HCT116 (cell line): ENCODE data around the gene CNTN2. TPM values are rescaled to one million over a fixed set of nuclear protein-coding genes. Genes with fewer than 3 reads are reported as not detected.

ENCODE experiments used
- ATAC-seq: fragments of 200-7000 bp; cut with Tn5 transposase; 2 replicates; pipeline ENCODE4 v1.9.1; 2020; ENCODE audit warnings: mild to moderate bottlenecking, moderate library complexity
- BruUV-seq: library from RNA; stranded (reverse); fragments of 400-500 nt; replicated peaks from 2 replicates; lab custom pipeline; 2021; lab: Mats Ljungman, UMichigan
- CTCF ChIA-PET: fragments of 300-600 bp; sonication (Branson Sonifier 250); formaldehyde crosslinking; loops from one replicate; lab custom pipeline; 2021; ENCODE audit warnings: antibody characterized with exemption; lab: Charles Lee
- POLR2A ChIA-PET: fragments of 300-600, 350-600 bp; sonication (Branson Sonifier 250); formaldehyde crosslinking; loops from one replicate; lab custom pipeline; 2021; ENCODE audit warnings: antibody characterized with exemption; lab: Charles Lee
- RAD21 ChIA-PET, 2 experiments: fragments of 300-600 bp; sonication (Branson Sonifier 250); formaldehyde crosslinking; loops; one replicate each; lab custom pipeline; 2023; ENCODE audit warnings: low total read pairs in 2 of 2; ENCODE audit not compliant: uncharacterized antibody in 2 of 2, unreplicated experiment in 2 of 2, low non-redundant PET in 1 of 2; lab: Charles Lee
- DNase-seq: peaks from one replicate; pipeline ENCODE4 v3.0.0-alpha.2; 2010; ENCODE audit warnings: low read depth, low spot score
- H2AFZ ChIP-seq: fragments of 200-600 bp; shearing (Covaris generic), sonication (generic); 2 replicates; pipeline ENCODE4 v1.6.1; 2017; ENCODE audit warnings: low read depth, mixed run types, mixed read lengths, antibody characterized with exemption, low read length; ENCODE audit not compliant: poor library complexity, severe bottlenecking
- H3K27ac ChIP-seq: 2 replicates; pipeline ENCODE4 v1.5.1; 2012; ENCODE audit warnings: low read depth, low read length
- H3K27me3 ChIP-seq: fragments of 200-600 bp; sonication (generic); 2 replicates; pipeline ENCODE4 v1.6.1; 2016; ENCODE audit warnings: mixed run types, low read length, mixed read lengths; ENCODE audit not compliant: insufficient read depth
- H3K36me3 ChIP-seq, 2 experiments: fragments of 200-500 bp in 1 of 2; fragments of 200-600 bp in 1 of 2; sonication (Bioruptor generic) in 1 of 2; sonication (generic) in 1 of 2; 2 replicates each; pipeline versions ENCODE4 v1.5.1 to v1.6.1; 2014 to 2016; ENCODE audit warnings: low read length in 2 of 2, inconsistent platforms in 1 of 2, mixed read lengths in 1 of 2, mixed run types in 1 of 2; ENCODE audit not compliant: insufficient read depth in 2 of 2, control insufficient read depth in 1 of 2
- H3K4me1 ChIP-seq, 2 experiments: fragments of 200-600 bp in 1 of 2; sonication (generic) in 1 of 2; 2 replicates each; pipeline versions ENCODE4 v1.5.1 to v1.6.1; 2012 to 2017; ENCODE audit warnings: low read length in 2 of 2, inconsistent platforms in 1 of 2, mild to moderate bottlenecking in 1 of 2, mixed read lengths in 1 of 2, mixed run types in 1 of 2, moderate library complexity in 1 of 2; ENCODE audit not compliant: insufficient read depth in 2 of 2, control insufficient read depth in 1 of 2
- H3K4me2 ChIP-seq: fragments of 200-600 bp; sonication (generic); 2 replicates; pipeline ENCODE4 v1.6.1; 2017; ENCODE audit warnings: mixed run types, low read length, mixed read lengths
- H3K4me3 ChIP-seq, 2 experiments: fragments of 200-600 bp in 1 of 2; sonication (generic) in 1 of 2; replicated peaks in 1 of 2; 2 replicates each; pipeline ENCODE4 v1.5.1; 2011 to 2016; ENCODE audit warnings: low read length in 2 of 2, control low read depth in 1 of 2, low read depth in 1 of 2, mild to moderate bottlenecking in 1 of 2, mixed read lengths in 1 of 2, mixed run types in 1 of 2
- H3K79me2 ChIP-seq: fragments of 200-600 bp; sonication (generic); 2 replicates; pipeline ENCODE4 v1.6.1; 2017; ENCODE audit warnings: mild to moderate bottlenecking, mixed run types, low read length, moderate library complexity, mixed read lengths; ENCODE audit not compliant: insufficient read depth
- H3K9ac ChIP-seq: fragments of 200-600 bp; sonication (generic); 2 replicates; pipeline ENCODE4 v1.6.1; 2016; ENCODE audit warnings: low read length, mixed read lengths
- H3K9me2 ChIP-seq: fragments of 200-600 bp; sonication (generic), shearing (Covaris generic); 2 replicates; pipeline ENCODE4 v1.6.1; 2017; ENCODE audit warnings: mixed run types, mild to moderate bottlenecking, moderate library complexity; ENCODE audit not compliant: insufficient read depth
- H3K9me3 ChIP-seq, 2 experiments: fragments of 200-500 bp in 1 of 2; fragments of 200-600 bp in 1 of 2; sonication (Bioruptor generic) in 1 of 2; sonication (generic) in 1 of 2; 2 replicates each; pipeline ENCODE4 v1.6.1; 2014 to 2017; ENCODE audit warnings: low read length in 2 of 2, mixed read lengths in 2 of 2, inconsistent platforms in 1 of 2, low read depth in 1 of 2, mild to moderate bottlenecking in 1 of 2, mixed run types in 1 of 2, moderate library complexity in 1 of 2; ENCODE audit not compliant: control insufficient read depth in 1 of 2, insufficient read depth in 1 of 2
- H4K20me1 ChIP-seq: fragments of 200-600 bp; sonication (generic), shearing (Covaris generic); 2 replicates; pipeline ENCODE4 v1.6.1; 2017; ENCODE audit warnings: mixed run types, mild to moderate bottlenecking, moderate library complexity; ENCODE audit not compliant: insufficient read depth
- CEBPB ChIP-seq: IDR thresholded peaks from 2 replicates; pipeline ENCODE4 v1.6.1; 2012; ENCODE audit warnings: low read depth
- ELF1 ChIP-seq: IDR thresholded peaks from 2 replicates; pipeline ENCODE4 v1.6.1; 2012; ENCODE audit warnings: low read depth, borderline replicate concordance
- EZH2 ChIP-seq: fragments of 200-600 bp; sonication (generic); IDR thresholded peaks from 2 replicates; pipeline ENCODE4 v1.6.1; 2017; ENCODE audit warnings: antibody characterized with exemption, mixed run types
- POLR2A ChIP-seq: IDR thresholded peaks from 2 replicates; pipeline ENCODE4 v1.7.0; 2011; ENCODE audit warnings: borderline replicate concordance; ENCODE audit not compliant: insufficient read depth, insufficient read length; ENCODE audit errors: extremely low read depth
- SP1 ChIP-seq: IDR thresholded peaks from 2 replicates; pipeline ENCODE4 v1.6.1; 2012; ENCODE audit warnings: low read depth
- SRF ChIP-seq: IDR thresholded peaks from 2 replicates; pipeline ENCODE4 v1.6.1; 2012; ENCODE audit warnings: low read depth
- ZNF274 ChIP-seq: fragments of 200-500 bp; sonication (Bioruptor generic); IDR thresholded peaks from 2 replicates; pipeline ENCODE4 v1.6.1; 2014; ENCODE audit warnings: mild to moderate bottlenecking, low read depth, low read length, inconsistent platforms
- intact Hi-C: fragments of 100-400 bp; cut with micrococcal nuclease; formaldehyde crosslinking; loops from 2 replicates; pipeline ENCODE4 v1.10.0; 2022
- total RNA-seq: library from RNA; stranded (reverse); gene quantifications from one replicate; pipeline ENCODE4 v1.2.1, GENCODE V29; 2021; ENCODE audit not compliant: unreplicated experiment
- TF ChIP-seq, protein P1 (sequence below): IDR thresholded peaks from 2 replicates; pipeline ENCODE4 v1.6.1; 2011; ENCODE audit warnings: mild to moderate bottlenecking, low read length, moderate library complexity; ENCODE audit not compliant: insufficient replicate concordance; ENCODE audit errors: extremely low read depth
- TF ChIP-seq, protein P2 (sequence below): IDR thresholded peaks from 2 replicates; pipeline ENCODE4 v1.6.1; 2012; ENCODE audit warnings: low read depth
- TF ChIP-seq, protein P3 (sequence below), 3 experiments: fragments of 200-600 bp in 1 of 3; sonication (generic) in 1 of 3; IDR thresholded peaks in 2 of 3; conservative IDR thresholded peaks in 1 of 3; 2 replicates each; pipeline ENCODE4 v1.5.1; 2012 to 2017; ENCODE audit warnings: low read depth in 2 of 3, low read length in 2 of 3, antibody characterized with exemption in 1 of 3, borderline replicate concordance in 1 of 3, control low read depth in 1 of 3, mild to moderate bottlenecking in 1 of 3, mixed read lengths in 1 of 3, mixed run types in 1 of 3, moderate library complexity in 1 of 3; ENCODE audit not compliant: insufficient read depth in 1 of 3

The CNTN2 gene
- total RNA-seq, 1 experiment from 2014 or later = 0.15 TPM

DNA sequence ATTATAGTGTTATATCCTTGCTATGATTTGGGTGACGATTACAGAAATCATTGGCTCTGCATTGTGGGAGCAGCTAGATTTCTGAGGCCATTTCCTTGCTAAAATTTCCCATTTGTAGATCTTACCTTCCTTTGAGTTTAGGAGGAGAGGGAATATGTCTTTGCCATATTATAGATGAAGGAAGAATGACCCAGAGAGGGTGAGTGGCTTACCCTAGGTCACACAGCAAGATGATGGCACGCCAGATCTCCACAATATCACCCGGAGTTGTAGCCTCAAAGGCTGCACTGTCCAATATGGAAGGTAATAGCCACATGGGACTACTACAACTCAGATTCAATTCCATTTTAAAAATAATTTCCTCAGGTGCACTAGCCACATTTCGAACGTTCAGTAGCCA lies 10.3 kb downstream of the CNTN2 start:
- ATAC-seq (no peak), DNase-seq (no peak)
- TF ChIP-seq ELF1 = no peak
- no peak for TF ChIP-seq POLR2A
- no peak for TF ChIP-seq ZNF274
- TF ChIP-seq EZH2 = no peak
- no peak for TF ChIP-seq SRF
- TF ChIP-seq, protein P1, sequence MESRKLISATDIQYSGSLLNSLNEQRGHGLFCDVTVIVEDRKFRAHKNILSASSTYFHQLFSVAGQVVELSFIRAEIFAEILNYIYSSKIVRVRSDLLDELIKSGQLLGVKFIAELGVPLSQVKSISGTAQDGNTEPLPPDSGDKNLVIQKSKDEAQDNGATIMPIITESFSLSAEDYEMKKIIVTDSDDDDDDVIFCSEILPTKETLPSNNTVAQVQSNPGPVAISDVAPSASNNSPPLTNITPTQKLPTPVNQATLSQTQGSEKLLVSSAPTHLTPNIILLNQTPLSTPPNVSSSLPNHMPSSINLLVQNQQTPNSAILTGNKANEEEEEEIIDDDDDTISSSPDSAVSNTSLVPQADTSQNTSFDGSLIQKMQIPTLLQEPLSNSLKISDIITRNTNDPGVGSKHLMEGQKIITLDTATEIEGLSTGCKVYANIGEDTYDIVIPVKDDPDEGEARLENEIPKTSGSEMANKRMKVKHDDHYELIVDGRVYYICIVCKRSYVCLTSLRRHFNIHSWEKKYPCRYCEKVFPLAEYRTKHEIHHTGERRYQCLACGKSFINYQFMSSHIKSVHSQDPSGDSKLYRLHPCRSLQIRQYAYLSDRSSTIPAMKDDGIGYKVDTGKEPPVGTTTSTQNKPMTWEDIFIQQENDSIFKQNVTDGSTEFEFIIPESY = no peak
- TF ChIP-seq, protein P2, sequence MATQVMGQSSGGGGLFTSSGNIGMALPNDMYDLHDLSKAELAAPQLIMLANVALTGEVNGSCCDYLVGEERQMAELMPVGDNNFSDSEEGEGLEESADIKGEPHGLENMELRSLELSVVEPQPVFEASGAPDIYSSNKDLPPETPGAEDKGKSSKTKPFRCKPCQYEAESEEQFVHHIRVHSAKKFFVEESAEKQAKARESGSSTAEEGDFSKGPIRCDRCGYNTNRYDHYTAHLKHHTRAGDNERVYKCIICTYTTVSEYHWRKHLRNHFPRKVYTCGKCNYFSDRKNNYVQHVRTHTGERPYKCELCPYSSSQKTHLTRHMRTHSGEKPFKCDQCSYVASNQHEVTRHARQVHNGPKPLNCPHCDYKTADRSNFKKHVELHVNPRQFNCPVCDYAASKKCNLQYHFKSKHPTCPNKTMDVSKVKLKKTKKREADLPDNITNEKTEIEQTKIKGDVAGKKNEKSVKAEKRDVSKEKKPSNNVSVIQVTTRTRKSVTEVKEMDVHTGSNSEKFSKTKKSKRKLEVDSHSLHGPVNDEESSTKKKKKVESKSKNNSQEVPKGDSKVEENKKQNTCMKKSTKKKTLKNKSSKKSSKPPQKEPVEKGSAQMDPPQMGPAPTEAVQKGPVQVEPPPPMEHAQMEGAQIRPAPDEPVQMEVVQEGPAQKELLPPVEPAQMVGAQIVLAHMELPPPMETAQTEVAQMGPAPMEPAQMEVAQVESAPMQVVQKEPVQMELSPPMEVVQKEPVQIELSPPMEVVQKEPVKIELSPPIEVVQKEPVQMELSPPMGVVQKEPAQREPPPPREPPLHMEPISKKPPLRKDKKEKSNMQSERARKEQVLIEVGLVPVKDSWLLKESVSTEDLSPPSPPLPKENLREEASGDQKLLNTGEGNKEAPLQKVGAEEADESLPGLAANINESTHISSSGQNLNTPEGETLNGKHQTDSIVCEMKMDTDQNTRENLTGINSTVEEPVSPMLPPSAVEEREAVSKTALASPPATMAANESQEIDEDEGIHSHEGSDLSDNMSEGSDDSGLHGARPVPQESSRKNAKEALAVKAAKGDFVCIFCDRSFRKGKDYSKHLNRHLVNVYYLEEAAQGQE = no peak
- no peak for TF ChIP-seq CEBPB
- TF ChIP-seq, protein P3, sequence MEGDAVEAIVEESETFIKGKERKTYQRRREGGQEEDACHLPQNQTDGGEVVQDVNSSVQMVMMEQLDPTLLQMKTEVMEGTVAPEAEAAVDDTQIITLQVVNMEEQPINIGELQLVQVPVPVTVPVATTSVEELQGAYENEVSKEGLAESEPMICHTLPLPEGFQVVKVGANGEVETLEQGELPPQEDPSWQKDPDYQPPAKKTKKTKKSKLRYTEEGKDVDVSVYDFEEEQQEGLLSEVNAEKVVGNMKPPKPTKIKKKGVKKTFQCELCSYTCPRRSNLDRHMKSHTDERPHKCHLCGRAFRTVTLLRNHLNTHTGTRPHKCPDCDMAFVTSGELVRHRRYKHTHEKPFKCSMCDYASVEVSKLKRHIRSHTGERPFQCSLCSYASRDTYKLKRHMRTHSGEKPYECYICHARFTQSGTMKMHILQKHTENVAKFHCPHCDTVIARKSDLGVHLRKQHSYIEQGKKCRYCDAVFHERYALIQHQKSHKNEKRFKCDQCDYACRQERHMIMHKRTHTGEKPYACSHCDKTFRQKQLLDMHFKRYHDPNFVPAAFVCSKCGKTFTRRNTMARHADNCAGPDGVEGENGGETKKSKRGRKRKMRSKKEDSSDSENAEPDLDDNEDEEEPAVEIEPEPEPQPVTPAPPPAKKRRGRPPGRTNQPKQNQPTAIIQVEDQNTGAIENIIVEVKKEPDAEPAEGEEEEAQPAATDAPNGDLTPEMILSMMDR (IDR thresholded peaks at IDR 0.05 in 2 of 3, conservative IDR thresholded peaks at IDR 0.05 in 1 of 3; ENCODE audit: borderline replicate concordance in 1 of 3, insufficient read depth in 1 of 3, low read depth in 2 of 3, low read length in 2 of 3) = no peak
- no peak for TF ChIP-seq SP1
- no peaks in the 10 kb centered on the region for H3K27me3 ChIP-seq
- ChIA-PET CTCF (interaction anchor here (1.8 to 2.0 kb wide), 2 partner anchors 9 to 10 kb away, joined by 5 to 9 read pairs; no protein-coding TSS in a partner anchor), POLR2A (no interaction called here), RAD21 (interaction anchor here in 1 of 2 experiments (0.6 kb wide), 1 partner anchor 32 kb away, joined by 3 read pairs; no protein-coding TSS in a partner anchor)
- H3K4me2 ChIP-seq = no peak overlapping the region
- H3K9me2 ChIP-seq = no peaks in the 10 kb centered on the region
- no TSS peak for BruUV-seq
- no peaks in the 10 kb centered on the region for H3K9me3 ChIP-seq
- H2AFZ ChIP-seq = no peak overlapping the region
- H3K79me2 ChIP-seq = no peaks in the 10 kb centered on the region
- H3K27ac ChIP-seq = no peak overlapping the region
- H3K4me3 ChIP-seq = no peak overlapping the region
- H3K36me3 ChIP-seq = no peaks in the 10 kb centered on the region
- H3K4me1 ChIP-seq = no peaks in the 10 kb centered on the region
- no peaks in the 10 kb centered on the region for H4K20me1 ChIP-seq
- H3K9ac ChIP-seq = no peak overlapping the region
- intact Hi-C loops = no loop called here
